Sigmoid colon (tissue), 4 donors: Measurements from ENCODE around the gene PRKAG2.

ENCODE experiments used
- CTCF ChIP-seq, 4 experiments: fragments of 450-650 bp in 3 of 4; fragments of 200-600 bp in 1 of 4; IDR thresholded peaks; one replicate each; pipeline ENCODE4 v1.5.1; 2016 to 2019; ENCODE audit warnings: antibody characterized with exemption in 4 of 4, mild to moderate bottlenecking in 3 of 4, moderate library complexity in 2 of 4
- EP300 ChIP-seq, 4 donors: sonication (generic); formaldehyde crosslinking; IDR thresholded peaks; one replicate each; pipeline ENCODE4 v1.6.1; 2017; ENCODE audit warnings: antibody characterized with exemption in 4 of 4
- POLR2A ChIP-seq, 2 donors: fragments of 450-650 bp; IDR thresholded peaks; one replicate each; pipeline ENCODE4 v1.6.1; 2016; ENCODE audit warnings: antibody characterized with exemption in 2 of 2, mild to moderate bottlenecking in 2 of 2, moderate library complexity in 2 of 2

- TF ChIP-seq CTCF (IDR thresholded peaks at IDR 0.05) (no peak), EP300 (IDR thresholded peaks at IDR 0.05) (no peak), POLR2A (IDR thresholded peaks at IDR 0.05) (no peak)
Observed at GRCh38 chr7:151607464-151607867, 269.4 kb downstream of the PRKAG2 start.
